Epithelial cell of proximal tubule (primary cell): ENCODE results near the gene PCDH15. TPM values are rescaled to one million over a fixed set of nuclear protein-coding genes. Genes with fewer than 3 reads are reported as not detected.
A peak's percentile ranks its signal among the peaks of the same experiment; 100 is the strongest.

ENCODE experiments used
- DNase-seq: peaks from one replicate; pipeline ENCODE4 v3.0.0-alpha.2; 2011; ENCODE audit warnings: low read depth
- H3K4me3 ChIP-seq: 2 replicates; pipeline ENCODE4 v1.5.1; 2011; ENCODE audit warnings: low read depth, mild to moderate bottlenecking, low read length
- CTCF ChIP-seq: conservative IDR thresholded peaks from 2 replicates; pipeline ENCODE4 v1.5.1; 2012; ENCODE audit warnings: low read depth, mild to moderate bottlenecking, low read length
- total RNA-seq: library from RNA; depleted of rRNA; stranded (reverse); fragments of >200 nt; gene quantifications from 2 replicates; pipeline ENCODE4 v1.2.3, GENCODE V29; 2015

The PCDH15 gene
- total RNA-seq, 1 donor from 2014 or later: not detected

- no peak for DNase-seq
- H3K4me3 ChIP-seq: no peak overlapping the region
- no peak for TF ChIP-seq CTCF
These were observed 906.9 kb downstream of the PCDH15 start for GRCh38 chr10:53894145-53894544.

- H3K4me3 ChIP-seq: no peak overlapping the region
- no peak for DNase-seq
- no peak for TF ChIP-seq CTCF
These were observed 908.0 kb downstream of the PCDH15 start for GRCh38 chr10:53893061-53893460.

GRCh38 chr10:53886325-53887300 is 914.4 kb downstream of the PCDH15 start:
- H3K4me3 ChIP-seq: no peak overlapping the region
- no peak for DNase-seq
- no peak for TF ChIP-seq CTCF

GRCh38 chr10:53864846-53865245 is 936.2 kb downstream of the PCDH15 start:
- DNase-seq: no peak
- no peak overlapping the region for H3K4me3 ChIP-seq
- TF ChIP-seq CTCF: no peak

- DNase-seq: no peak
- no peak overlapping the region for H3K4me3 ChIP-seq
- no peak for TF ChIP-seq CTCF
These were observed 948.4 kb downstream of the PCDH15 start for GRCh38 chr10:53852450-53853175.

GRCh38 chr10:53846809-53847208 is 954.2 kb downstream of the PCDH15 start:
- H3K4me3 ChIP-seq: no peak overlapping the region
- peak; percentile 60 for TF ChIP-seq CTCF
- no peak for DNase-seq
